SU-DHL-6 (cell line): ENCODE measurements around the gene ME1.

Experiments
- H2AFZ ChIP-seq: fragments of 200-600 bp; sonication (generic); 2 replicates; pipeline ENCODE4 v1.6.1; 2014; ENCODE audit warnings: low read depth, mild to moderate bottlenecking, moderate library complexity, mixed read lengths, antibody characterized with exemption, low read length; ENCODE audit not compliant: severe bottlenecking
- H3F3A ChIP-seq: fragments of 200-600 bp; shearing (Covaris generic); 2 replicates; pipeline ENCODE4 v1.6.0; 2016; ENCODE audit warnings: antibody characterized with exemption, mild to moderate bottlenecking; ENCODE audit not compliant: insufficient read depth
- H3K27ac ChIP-seq: fragments of 200-600 bp; sonication (generic); 2 replicates; pipeline ENCODE4 v1.5.1; 2016; ENCODE audit warnings: low read depth, mild to moderate bottlenecking, low read length, moderate library complexity, mixed read lengths
- H3K27me3 ChIP-seq: fragments of 200-600 bp; sonication (generic), shearing (Covaris generic); 2 replicates; pipeline ENCODE4 v1.6.0; 2014; ENCODE audit warnings: mild to moderate bottlenecking, low read length
- H3K36me3 ChIP-seq: fragments of 200-600 bp; sonication (generic); 2 replicates; pipeline ENCODE4 v1.6.1; 2014; ENCODE audit warnings: mild to moderate bottlenecking, low read length, mixed read lengths
- H3K4me2 ChIP-seq: fragments of 300-600, 200-600 bp; shearing (Covaris generic), sonication (generic); 2 replicates; pipeline ENCODE4 v1.6.0; 2014; ENCODE audit warnings: low read length, low read depth, mild to moderate bottlenecking; ENCODE audit not compliant: poor library complexity, severe bottlenecking
- H3K4me3 ChIP-seq: fragments of 200-600 bp; sonication (generic); 2 replicates; pipeline ENCODE4 v1.5.1; 2014; ENCODE audit warnings: antibody characterized with exemption, low read length, mild to moderate bottlenecking, mixed read lengths; ENCODE audit not compliant: insufficient read depth, poor library complexity, severe bottlenecking
- H3K79me2 ChIP-seq: fragments of 200-600 bp; sonication (generic); 2 replicates; pipeline ENCODE4 v1.6.1; 2014; ENCODE audit warnings: mild to moderate bottlenecking, low read length, moderate library complexity; ENCODE audit not compliant: insufficient read depth
- H3K9ac ChIP-seq: fragments of 200-600 bp; sonication (generic); 2 replicates; pipeline ENCODE4 v1.7.0; 2014; ENCODE audit warnings: mild to moderate bottlenecking, low read length
- H3K9me2 ChIP-seq: fragments of 200-600 bp; sonication (generic); replicated peaks from 2 replicates; pipeline ENCODE4 v1.6.1; 2014; ENCODE audit warnings: low read length; ENCODE audit not compliant: insufficient read depth
- H3K9me3 ChIP-seq: fragments of 200-600 bp; sonication (generic); 2 replicates; pipeline ENCODE4 v1.6.1; 2014; ENCODE audit warnings: low read length, mixed read lengths; ENCODE audit not compliant: insufficient read depth
- H4K20me1 ChIP-seq: fragments of 200-600 bp; sonication (generic); 2 replicates; pipeline ENCODE4 v1.6.1; 2014; ENCODE audit warnings: low read depth, mild to moderate bottlenecking, antibody characterized with exemption, low read length, moderate library complexity, mixed read lengths
- CTCF ChIP-seq: fragments of 200-600 bp; sonication (generic); IDR thresholded peaks from one replicate; pipeline ENCODE4 v1.5.1; 2017; ENCODE audit warnings: antibody characterized with exemption, mild to moderate bottlenecking, low read length, moderate library complexity; ENCODE audit not compliant: insufficient read depth, poor library complexity, severe bottlenecking
- EZH2phosphoT487 ChIP-seq: fragments of 200-600 bp; sonication (generic), shearing (Covaris generic); conservative IDR thresholded peaks from 2 replicates; pipeline ENCODE4 v1.6.1; 2018; ENCODE audit warnings: mild to moderate bottlenecking, antibody characterized with exemption, low read length, moderate library complexity, mixed read lengths

ME1 gene

GRCh38 chr6:83381949-83382348 is 48.9 kb downstream of the ME1 start:
- H3K27me3 ChIP-seq: no peaks in the 10 kb centered on the region
- H3K27ac ChIP-seq: no peak overlapping the region
- H3K79me2 ChIP-seq: no peaks in the 10 kb centered on the region
- H3K9ac ChIP-seq: no peak overlapping the region
- H3K9me2 ChIP-seq: no peaks in the 10 kb centered on the region
- H3K36me3 ChIP-seq: no peaks in the 10 kb centered on the region
- no peak overlapping the region for H3K4me2 ChIP-seq
- H3F3A ChIP-seq: no peaks in the 10 kb centered on the region
- H4K20me1 ChIP-seq: no peaks in the 10 kb centered on the region
- H3K9me3 ChIP-seq: no peaks in the 10 kb centered on the region
- no peak overlapping the region for H3K4me3 ChIP-seq
- no peak overlapping the region for H2AFZ ChIP-seq
- TF ChIP-seq EZH2phosphoT487: no peak
- no peak for TF ChIP-seq CTCF

GRCh38 chr6:83378621-83379388 is 52.0 kb downstream of the ME1 start:
- H4K20me1 ChIP-seq: no peaks in the 10 kb centered on the region

GRCh38 chr6:83371423-83371822 is 59.4 kb downstream of the ME1 start:
- no peaks in the 10 kb centered on the region for H3K27me3 ChIP-seq
- H3K9me3 ChIP-seq: no peaks in the 10 kb centered on the region
- no peaks in the 10 kb centered on the region for H3K79me2 ChIP-seq
- H4K20me1 ChIP-seq: no peaks in the 10 kb centered on the region
- no peak overlapping the region for H2AFZ ChIP-seq
- no peak overlapping the region for H3K9ac ChIP-seq
- H3K27ac ChIP-seq: no peak overlapping the region
- TF ChIP-seq CTCF (no peak), EZH2phosphoT487 (no peak)
- H3K4me3 ChIP-seq: no peak overlapping the region
- no peak overlapping the region for H3K4me2 ChIP-seq
- H3F3A ChIP-seq: no peaks in the 10 kb centered on the region
- H3K9me2 ChIP-seq: no peaks in the 10 kb centered on the region
- H3K36me3 ChIP-seq: no peaks in the 10 kb centered on the region

More at GRCh38 chr6:83378621-83379388, 52.0 kb downstream of the ME1 start:
- Histone ChIP-seq H3K9ac (no peak overlapping the region), H3K4me2 (no peak overlapping the region), H3K27me3 (no peaks in the 10 kb centered on the region), H3K9me2 (no peaks in the 10 kb centered on the region), H2AFZ (no peak overlapping the region), H3K4me3 (no peak overlapping the region), H3K9me3 (no peaks in the 10 kb centered on the region), H3F3A (no peaks in the 10 kb centered on the region), H3K36me3 (no peaks in the 10 kb centered on the region), H3K79me2 (no peaks in the 10 kb centered on the region), H3K27ac (no peak overlapping the region)
- TF ChIP-seq EZH2phosphoT487: no peak

GRCh38 chr6:83370567-83370966 is 60.3 kb downstream of the ME1 start:
- TF ChIP-seq CTCF (no peak), EZH2phosphoT487 (no peak)
- H3K9ac ChIP-seq: no peak overlapping the region
- no peaks in the 10 kb centered on the region for H4K20me1 ChIP-seq
- no peaks in the 10 kb centered on the region for H3K36me3 ChIP-seq
- no peaks in the 10 kb centered on the region for H3K9me2 ChIP-seq
- H3K27me3 ChIP-seq: no peaks in the 10 kb centered on the region
- H3K9me3 ChIP-seq: no peaks in the 10 kb centered on the region
- no peaks in the 10 kb centered on the region for H3K79me2 ChIP-seq
- H3K4me3 ChIP-seq: no peak overlapping the region
- no peak overlapping the region for H3K27ac ChIP-seq
- H2AFZ ChIP-seq: no peak overlapping the region
- no peak overlapping the region for H3K4me2 ChIP-seq
- no peaks in the 10 kb centered on the region for H3F3A ChIP-seq
